Peyer's patch (tissue), 4 donors: Measurements from ENCODE around the gene MSL3. TPM values are rescaled to one million over a fixed set of nuclear protein-coding genes. Genes with fewer than 3 reads are reported as not detected.

Source experiments
- DNase-seq, 3 donors: peaks; one replicate each; pipeline ENCODE4 v3.0.0-alpha.2; 2017 to 2019
- H3K27ac ChIP-seq, 4 donors: fragments of 200-600 bp; sonication (generic); one replicate each; pipeline ENCODE4 v1.5.1; 2016 to 2019
- H3K27me3 ChIP-seq, 2 donors: fragments of 200-600 bp; sonication (generic); one replicate each; pipeline ENCODE4 v1.5.1; 2019
- H3K36me3 ChIP-seq, 3 donors: fragments of 200-600 bp; sonication (generic); one replicate each; pipeline ENCODE4 v1.5.1; 2016 to 2019
- H3K4me1 ChIP-seq, 4 donors: fragments of 200-600 bp; sonication (generic); one replicate each; pipeline ENCODE4 v1.5.1; 2016 to 2019
- H3K4me3 ChIP-seq, 4 donors: fragments of 200-600 bp; sonication (generic); 1 replicate in 3 of 4; 2 replicates in 1 of 4; pipeline ENCODE4 v1.5.1; 2016 to 2019; ENCODE audit warnings: mild to moderate bottlenecking in 1 of 4
- H3K9me3 ChIP-seq, 4 donors: fragments of 200-600 bp; sonication (generic); one replicate each; pipeline ENCODE4 v1.5.1; 2016 to 2019; ENCODE audit warnings: mild to moderate bottlenecking in 1 of 4
- CTCF ChIP-seq, 6 experiments: fragments of 450-650 bp in 4 of 6; fragments of 200-600 bp in 2 of 6; sonication (generic) in 1 of 6; IDR thresholded peaks; one replicate each; pipeline ENCODE4 v1.5.1; 2017 to 2019; ENCODE audit warnings: antibody characterized with exemption in 6 of 6, mild to moderate bottlenecking in 3 of 6, moderate library complexity in 1 of 6
- POLR2A ChIP-seq, 2 donors: fragments of 450-650 bp; IDR thresholded peaks; one replicate each; pipeline ENCODE4 v1.5.1; 2017; ENCODE audit warnings: antibody characterized with exemption in 2 of 2, mild to moderate bottlenecking in 2 of 2, moderate library complexity in 2 of 2
- total RNA-seq, 4 donors: library from RNA; depleted of rRNA; stranded (reverse); fragments of >200 nt; gene quantifications; one replicate each; pipeline ENCODE4 v1.1.0, GENCODE V29; 2016

MSL3 gene
- total RNA-seq, 4 donors from 2014 or later: 22.5 to 72.6 (median 29.0) TPM

- no peak for TF ChIP-seq CTCF (IDR thresholded peaks at IDR 0.05)
- TF ChIP-seq POLR2A (IDR thresholded peaks at IDR 0.05): no peak
- no peaks in the 10 kb centered on the region for H3K27me3 ChIP-seq
- H3K27ac ChIP-seq: peak overlapping the region in 1 of 4 donors; percentile 13
- peaks cover 0 to 43% (median 0%) of the 10 kb centered on the region in 3 donors for H3K36me3 ChIP-seq
- no peaks in the 10 kb centered on the region for H3K9me3 ChIP-seq
- DNase-seq: no peak
- peaks cover 0 to 3% (median 0%) of the 10 kb centered on the region in 4 donors for H3K4me1 ChIP-seq
- no peak overlapping the region for H3K4me3 ChIP-seq
Measured at GRCh38 chrX:11764602-11765067, 6.6 kb downstream of the MSL3 start.

GRCh38 chrX:11765449-11765848, 7.4 kb downstream of the MSL3 start:
- DNase-seq: no peak

GRCh38 chrX:11766487-11766886, 8.4 kb downstream of the MSL3 start:
- H3K9me3 ChIP-seq: no peaks in the 10 kb centered on the region
- H3K4me1 ChIP-seq: no peaks in the 10 kb centered on the region
- no peak overlapping the region for H3K4me3 ChIP-seq
- no peak for TF ChIP-seq POLR2A (IDR thresholded peaks at IDR 0.05)
- no peak for TF ChIP-seq CTCF (IDR thresholded peaks at IDR 0.05)
- peaks cover 0 to 43% (median 0%) of the 10 kb centered on the region in 3 donors for H3K36me3 ChIP-seq
- no peaks in the 10 kb centered on the region for H3K27me3 ChIP-seq
- H3K27ac ChIP-seq: peak overlapping the region in 1 of 4 donors; percentile 42
- DNase-seq: no peak

More at GRCh38 chrX:11765449-11765848, 7.4 kb downstream of the MSL3 start:
- H3K4me3 ChIP-seq: no peak overlapping the region
- peaks cover 0 to 3% (median 0%) of the 10 kb centered on the region in 4 donors for H3K4me1 ChIP-seq
- H3K27ac ChIP-seq: no peak overlapping the region
- H3K27me3 ChIP-seq: no peaks in the 10 kb centered on the region
- no peaks in the 10 kb centered on the region for H3K9me3 ChIP-seq
- TF ChIP-seq POLR2A (IDR thresholded peaks at IDR 0.05): no peak
- no peak for TF ChIP-seq CTCF (IDR thresholded peaks at IDR 0.05)
- H3K36me3 ChIP-seq: peaks cover 0 to 43% (median 0%) of the 10 kb centered on the region in 3 donors

- Histone ChIP-seq H3K4me3 (no peak overlapping the region), H3K4me1 (no peaks in the 10 kb centered on the region), H3K36me3 (peaks cover 0 to 28% (median 0%) of the 10 kb centered on the region in 3 donors), H3K27ac (no peak overlapping the region), H3K27me3 (no peaks in the 10 kb centered on the region), H3K9me3 (no peaks in the 10 kb centered on the region)
- no peak for TF ChIP-seq CTCF (IDR thresholded peaks at IDR 0.05)
- TF ChIP-seq POLR2A (IDR thresholded peaks at IDR 0.05): no peak
- DNase-seq: no peak
Measured at GRCh38 chrX:11768039-11768438, 10.0 kb downstream of the MSL3 start.

- H3K4me3 ChIP-seq: no peak overlapping the region
- TF ChIP-seq POLR2A (IDR thresholded peaks at IDR 0.05) (no peak), CTCF (IDR thresholded peaks at IDR 0.05) (peak; percentile 64 to 75 (median 74))
- H3K27me3 ChIP-seq: no peaks in the 10 kb centered on the region
- H3K27ac ChIP-seq: no peak overlapping the region
- peaks cover 0 to 24% (median 0%) of the 10 kb centered on the region in 3 donors for H3K36me3 ChIP-seq
- no peaks in the 10 kb centered on the region for H3K4me1 ChIP-seq
- peak in 2 of 3 donors; percentile 31 to 78 for DNase-seq
- H3K9me3 ChIP-seq: no peaks in the 10 kb centered on the region
Measured at GRCh38 chrX:11770320-11770719, 12.3 kb downstream of the MSL3 start.

- no peak for DNase-seq
- Histone ChIP-seq H3K27ac (no peak overlapping the region), H3K4me1 (no peaks in the 10 kb centered on the region), H3K36me3 (peaks cover 0 to 6% (median 0%) of the 10 kb centered on the region in 3 donors), H3K4me3 (no peak overlapping the region), H3K9me3 (no peaks in the 10 kb centered on the region), H3K27me3 (no peaks in the 10 kb centered on the region)
- no peak for TF ChIP-seq POLR2A (IDR thresholded peaks at IDR 0.05)
- no peak for TF ChIP-seq CTCF (IDR thresholded peaks at IDR 0.05)
Measured at GRCh38 chrX:11778230-11778629, 20.2 kb downstream of the MSL3 start.
